Colon (tissue), 2 donors: Measurements from ENCODE around the gene DAAM1.

Source experiments
- FAIRE-seq: peaks from 2 replicates; lab custom pipeline; 2012; peaks lifted over from hg19 to GRCh38; lab: Jason Lieb, UNC
- donor health status: control.
- donor health status: control.

The DAAM1 gene

DNA sequence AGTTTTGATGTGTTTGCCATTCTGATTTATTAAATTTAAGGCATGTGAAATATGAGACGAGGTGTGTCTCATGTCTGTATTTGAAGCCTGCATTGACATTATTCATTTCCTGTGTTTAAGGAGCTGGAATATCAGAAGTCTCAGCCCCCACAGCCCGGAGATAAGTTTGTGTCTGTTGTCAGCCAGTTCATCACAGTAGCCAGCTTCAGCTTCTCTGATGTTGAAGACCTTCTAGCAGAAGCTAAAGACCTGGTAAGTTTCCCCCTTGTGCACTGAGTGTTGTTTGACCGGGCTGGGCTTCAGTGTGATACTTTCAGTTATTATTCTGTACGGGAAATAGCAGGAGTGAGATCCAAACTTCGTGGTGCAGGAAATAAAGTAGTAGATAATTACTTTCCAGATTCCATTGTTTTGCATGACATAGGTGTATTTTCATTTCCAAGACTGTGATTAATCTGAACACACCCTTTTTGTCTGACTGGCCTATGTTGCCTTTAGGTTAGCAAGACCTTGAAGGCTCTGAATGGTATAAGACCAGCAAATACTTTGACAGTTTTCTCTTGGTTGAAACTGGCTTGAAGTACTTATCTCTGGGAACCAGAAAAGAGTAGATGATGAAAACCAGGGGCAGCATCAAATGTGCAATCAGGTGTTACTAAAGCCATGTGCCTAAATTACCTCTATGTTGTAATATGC, 175.2 kb downstream of the DAAM1 start:
- no peak for FAIRE-seq

DNA sequence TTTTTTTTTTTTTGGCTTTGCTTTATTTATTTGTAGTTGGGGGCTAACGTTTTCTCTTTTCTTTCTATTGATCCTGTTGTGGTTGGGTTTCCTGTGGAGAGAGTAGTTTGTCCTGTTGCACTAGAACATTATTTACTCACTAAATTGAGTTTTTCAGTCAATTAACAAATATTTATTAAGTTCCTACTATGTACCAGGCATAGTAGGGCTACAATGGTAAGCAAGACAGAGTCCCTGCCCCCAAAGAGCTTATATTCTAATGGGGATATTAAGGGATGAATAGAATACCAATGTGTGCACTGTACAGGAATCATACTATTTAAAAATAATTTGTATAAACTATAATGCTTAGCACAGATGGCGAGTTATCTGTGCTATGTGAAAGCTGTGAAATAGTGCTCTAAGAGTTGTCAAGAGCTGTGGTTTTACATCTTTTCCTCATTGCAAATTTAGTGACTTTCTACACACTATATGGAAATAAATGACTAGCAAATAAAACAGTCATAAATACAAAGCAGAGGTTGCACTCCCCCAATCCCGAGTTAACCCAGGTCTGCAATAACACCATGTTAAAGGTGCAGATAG, 181.8 kb downstream of the DAAM1 start:
- no peak for FAIRE-seq

DNA sequence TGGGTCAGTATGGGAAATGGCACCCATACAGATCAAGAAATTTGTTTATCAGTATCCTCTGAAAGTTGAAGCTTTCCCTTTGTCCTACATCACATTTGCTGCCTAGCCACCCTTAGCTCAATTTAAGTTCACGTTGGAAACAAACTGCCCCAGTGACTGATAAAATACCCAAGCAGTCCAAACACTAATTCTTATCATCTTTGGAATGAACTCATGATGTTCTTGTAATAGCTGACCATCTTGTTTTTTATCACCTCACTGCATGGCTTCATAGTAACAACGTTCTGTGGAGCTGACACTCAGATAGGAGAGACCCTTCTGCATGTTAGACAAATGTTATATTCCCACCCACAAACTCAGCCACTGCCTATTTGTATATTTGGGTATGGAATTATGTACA, 183.3 kb downstream of the DAAM1 start:
- FAIRE-seq, result no peak

DNA sequence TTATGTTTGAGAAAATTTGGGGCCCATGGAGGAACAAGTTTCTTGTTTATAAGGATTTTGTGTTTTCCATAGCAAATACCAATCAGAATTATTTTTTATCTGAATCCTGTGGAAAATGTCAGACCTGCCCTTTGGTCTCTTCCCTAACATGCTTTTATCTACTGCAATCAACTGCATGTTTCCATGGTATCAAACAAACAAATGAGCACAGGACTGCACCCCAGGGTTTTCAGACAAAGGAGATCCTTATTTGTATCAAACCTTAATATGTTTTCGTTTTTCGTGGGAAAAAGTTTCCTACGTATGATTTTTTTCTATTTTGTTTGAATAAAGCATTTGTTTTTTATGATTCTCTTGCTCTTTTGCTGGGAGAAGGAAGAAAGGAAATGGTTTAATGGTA, 185.6 kb downstream of the DAAM1 start:
- FAIRE-seq, result no peak

DNA sequence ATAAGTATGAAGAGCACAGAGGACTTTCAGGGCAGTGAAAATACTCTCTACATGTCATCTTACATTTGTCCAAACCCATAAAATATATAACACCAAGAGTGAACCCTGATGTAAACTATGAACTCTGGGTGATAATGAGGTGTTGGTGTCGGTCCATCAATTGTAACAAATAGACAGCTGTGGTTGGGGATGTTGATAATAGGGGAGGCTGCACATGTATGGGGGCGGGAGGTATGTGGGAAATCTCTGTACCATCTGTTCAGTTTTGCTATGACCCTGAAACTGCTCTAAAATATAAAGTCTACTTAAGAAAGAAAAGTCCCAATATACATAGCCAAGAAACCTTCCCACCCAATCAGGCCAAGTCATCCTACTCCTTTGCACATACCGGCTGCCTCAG, 188.2 kb downstream of the DAAM1 start:
- no peak for FAIRE-seq

DNA sequence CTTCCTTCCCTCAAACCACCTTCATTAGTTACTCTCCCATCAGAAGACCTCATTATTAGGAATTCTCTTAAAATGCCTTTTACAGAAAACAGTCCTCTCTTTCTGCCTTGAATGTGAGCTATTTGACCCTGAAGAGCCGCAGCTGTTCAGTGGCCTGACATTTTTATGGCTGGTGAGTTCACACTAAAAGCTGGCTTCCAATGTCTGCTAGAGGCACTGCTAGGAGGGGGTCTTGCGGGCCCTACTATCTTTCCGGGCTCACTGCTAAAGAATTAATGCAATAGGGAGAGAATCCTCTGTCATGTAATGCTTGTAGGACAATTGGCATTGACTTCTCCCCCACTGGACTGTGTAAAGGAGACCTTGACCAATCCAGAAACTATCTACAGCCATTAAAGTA, 189.0 kb downstream of the DAAM1 start:
- no peak for FAIRE-seq

DNA sequence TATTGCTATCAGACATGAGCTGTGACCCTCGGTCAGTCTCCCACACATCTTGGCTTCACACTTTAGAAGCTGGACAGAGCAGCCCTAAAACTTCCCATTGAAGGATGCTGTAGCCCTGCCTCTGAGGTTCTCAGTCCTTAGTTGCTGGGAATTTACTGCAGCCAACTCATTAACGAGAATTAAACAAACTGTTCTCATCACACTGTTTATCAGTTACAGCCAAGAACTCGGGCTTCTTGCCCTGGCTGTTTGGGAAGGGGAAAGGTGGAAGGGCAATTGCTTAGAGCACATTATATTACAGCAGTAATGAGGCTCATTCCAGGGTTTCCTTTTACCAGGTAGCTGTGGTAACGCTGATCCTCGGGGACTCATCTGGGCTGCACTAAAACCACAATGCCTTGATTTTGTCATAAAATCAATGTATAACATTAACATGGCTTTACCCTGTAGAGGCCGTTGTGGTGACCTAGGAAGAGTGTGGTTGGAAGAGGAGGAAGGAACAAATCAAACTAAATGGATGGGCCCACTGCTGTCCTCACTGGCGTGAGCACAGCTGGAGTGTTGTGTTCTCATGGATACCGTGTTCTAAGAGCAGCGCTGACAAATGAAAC, 189.6 kb downstream of the DAAM1 start:
- no peak for FAIRE-seq

DNA sequence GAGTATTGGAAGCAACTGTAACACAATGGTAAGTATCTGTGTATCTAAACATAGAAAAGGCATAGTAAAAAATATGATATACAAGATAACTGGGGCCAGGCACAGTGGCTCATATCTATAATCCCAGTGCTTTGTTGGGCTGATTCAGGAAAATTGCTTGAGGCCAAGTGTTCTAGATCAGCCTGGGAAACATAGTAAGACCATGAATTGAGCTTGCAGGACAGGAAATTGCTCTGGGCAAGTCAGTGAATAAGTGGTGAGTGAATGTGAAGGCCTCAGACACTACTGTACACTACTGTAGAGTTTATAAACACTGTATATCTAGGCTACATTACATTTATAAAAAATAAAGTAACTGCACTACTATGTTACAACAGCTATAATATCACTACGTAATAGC, 201.5 kb downstream of the DAAM1 start:
- no peak for FAIRE-seq

DNA sequence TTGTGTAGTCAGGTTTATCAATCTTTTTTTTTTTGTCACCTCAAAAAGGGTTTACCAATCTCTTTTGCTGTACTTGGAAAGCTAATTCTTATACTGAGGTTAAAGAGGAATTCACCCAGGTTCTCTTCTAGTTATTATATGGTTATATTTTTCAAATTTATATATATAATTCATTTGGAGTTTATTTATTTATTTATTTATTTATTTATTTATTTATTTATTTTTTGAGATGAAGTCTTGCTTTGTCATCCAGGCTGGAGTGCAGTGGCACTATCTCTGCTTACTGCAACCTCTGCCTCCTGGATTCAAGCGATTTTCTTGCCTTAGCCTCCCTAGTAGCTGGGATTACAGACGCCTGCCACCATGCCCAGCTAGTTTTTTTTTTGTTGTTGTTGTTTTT, 202.9 kb downstream of the DAAM1 start:
- no peak for FAIRE-seq

DNA sequence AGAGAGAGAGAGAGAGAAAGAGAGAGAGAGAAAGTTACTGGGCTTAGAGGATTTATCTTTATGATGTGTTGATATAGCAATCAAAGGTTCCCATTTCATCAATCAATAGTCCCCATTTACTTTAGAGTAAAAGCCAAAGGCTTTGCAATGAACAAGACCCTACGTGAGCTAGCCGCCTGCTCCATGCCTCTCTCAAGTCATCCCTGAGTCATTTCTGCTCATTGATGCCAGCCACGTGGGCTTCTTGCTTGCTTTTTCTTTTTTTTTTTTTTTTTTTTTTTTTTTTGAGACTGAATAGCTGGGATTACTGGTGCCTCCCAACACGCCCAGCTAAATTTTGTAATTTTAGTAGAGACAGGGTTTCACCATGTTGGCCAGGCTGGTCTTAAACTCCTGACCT, 205.8 kb downstream of the DAAM1 start:
- FAIRE-seq, result no peak

DNA sequence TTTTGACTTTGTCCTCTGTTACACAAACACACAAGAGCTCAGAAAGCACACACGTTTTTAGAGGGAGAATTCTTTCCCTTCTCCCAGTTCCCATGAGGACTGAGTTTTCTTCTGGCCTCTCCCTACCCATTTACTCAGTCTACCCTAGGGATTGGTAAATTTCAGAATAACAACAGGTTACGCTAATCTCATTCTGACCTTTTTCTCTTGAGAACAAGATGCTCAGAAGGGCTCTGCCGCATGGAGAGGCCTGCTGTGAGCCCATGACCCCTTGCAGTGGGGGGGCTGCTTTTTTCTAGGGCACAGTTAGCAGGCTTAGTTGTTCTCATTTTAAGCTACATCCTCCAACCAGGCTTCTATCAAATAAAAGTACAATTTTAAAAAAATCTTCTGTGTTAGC, 207.2 kb downstream of the DAAM1 start:
- no peak for FAIRE-seq

DNA sequence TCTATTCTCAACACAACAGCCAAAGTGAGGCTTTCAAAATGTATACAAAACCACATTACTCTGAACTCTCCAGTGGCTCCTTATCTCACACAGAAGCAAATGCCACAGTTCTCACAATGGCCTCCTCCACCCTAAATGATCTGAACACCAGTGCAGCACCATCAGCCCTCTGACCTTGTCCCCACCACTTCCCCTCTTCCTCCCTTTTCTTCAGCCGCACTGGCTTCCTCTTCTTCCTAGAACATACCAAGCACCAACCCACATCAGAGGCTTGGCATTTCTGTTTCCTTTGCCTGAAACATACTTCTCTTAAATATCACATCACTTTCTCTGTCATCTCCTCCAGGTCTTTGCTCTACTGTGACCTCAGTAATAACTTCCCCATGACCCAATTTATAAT, 210.4 kb downstream of the DAAM1 start:
- no peak for FAIRE-seq

DNA sequence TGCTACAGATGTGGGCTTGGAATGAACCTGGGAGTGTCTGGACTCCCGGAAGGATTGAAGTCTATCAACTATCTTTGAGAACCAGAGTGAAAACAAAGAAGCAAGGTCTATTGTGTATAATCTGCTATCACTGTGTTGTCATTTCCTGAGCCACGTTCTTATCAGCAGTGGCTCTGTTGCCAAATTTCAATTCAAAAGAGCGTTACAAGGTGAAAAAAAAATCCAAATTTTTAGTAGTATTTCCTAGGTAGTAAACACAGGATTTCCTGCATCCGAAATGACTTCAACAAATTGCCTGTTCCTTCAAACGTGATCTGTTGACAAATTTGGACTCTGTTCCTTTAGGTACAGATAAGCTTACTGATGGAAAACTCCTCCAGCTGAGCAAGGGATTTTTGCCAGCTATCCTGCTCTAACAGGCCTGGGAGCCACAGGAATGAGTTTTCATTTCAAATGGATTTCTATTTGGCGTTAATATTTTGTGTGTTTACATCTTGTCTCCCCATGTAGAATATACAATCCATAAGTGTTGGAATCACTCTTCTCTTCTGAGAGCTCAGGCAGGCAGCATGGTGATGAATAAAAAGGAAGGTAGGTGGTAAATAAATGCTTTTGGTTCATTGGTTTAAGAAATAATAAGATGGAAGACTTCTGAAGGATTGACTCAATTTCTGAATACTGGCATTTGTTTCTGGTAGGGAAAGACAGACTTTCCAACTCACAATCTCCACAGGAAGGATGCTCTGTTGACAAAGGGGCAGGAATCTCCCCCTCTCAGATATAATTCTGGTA, 218.2 kb downstream of the DAAM1 start:
- no peak for FAIRE-seq

DNA sequence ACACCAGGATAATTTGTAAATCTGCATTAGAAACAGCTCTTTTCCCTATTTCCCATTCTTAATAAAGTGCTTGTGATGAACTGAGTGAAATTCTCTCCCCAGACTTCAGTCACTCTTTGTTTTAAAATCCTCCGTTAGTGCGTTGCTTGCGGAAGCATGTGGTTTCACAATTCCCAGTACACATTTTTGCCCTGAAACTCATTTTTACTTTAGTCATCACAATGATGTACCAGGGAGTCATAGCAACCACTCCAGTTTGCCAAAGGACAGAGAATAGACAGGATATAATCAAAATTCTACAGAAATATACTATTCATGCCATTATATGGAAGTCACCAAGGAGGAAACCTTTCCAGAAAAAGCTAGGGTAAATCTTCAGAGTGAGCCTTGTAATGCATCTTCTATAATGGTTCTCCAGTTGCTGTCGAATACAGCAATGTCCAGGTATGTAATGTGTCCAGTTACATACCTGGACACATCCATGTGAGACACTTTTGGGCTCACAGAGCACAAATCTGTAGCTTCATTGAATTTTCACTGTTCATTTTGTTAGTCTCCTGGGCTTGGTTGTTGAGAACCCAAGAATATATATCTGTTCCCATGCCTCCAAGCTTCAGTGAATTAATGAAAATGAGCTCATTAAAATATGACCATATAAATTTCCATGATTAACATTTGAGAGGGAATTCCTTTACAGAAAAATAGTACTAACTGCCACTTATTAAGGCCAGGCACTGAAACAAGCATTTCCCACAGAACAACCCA, 219.0 kb downstream of the DAAM1 start:
- no peak for FAIRE-seq

DNA sequence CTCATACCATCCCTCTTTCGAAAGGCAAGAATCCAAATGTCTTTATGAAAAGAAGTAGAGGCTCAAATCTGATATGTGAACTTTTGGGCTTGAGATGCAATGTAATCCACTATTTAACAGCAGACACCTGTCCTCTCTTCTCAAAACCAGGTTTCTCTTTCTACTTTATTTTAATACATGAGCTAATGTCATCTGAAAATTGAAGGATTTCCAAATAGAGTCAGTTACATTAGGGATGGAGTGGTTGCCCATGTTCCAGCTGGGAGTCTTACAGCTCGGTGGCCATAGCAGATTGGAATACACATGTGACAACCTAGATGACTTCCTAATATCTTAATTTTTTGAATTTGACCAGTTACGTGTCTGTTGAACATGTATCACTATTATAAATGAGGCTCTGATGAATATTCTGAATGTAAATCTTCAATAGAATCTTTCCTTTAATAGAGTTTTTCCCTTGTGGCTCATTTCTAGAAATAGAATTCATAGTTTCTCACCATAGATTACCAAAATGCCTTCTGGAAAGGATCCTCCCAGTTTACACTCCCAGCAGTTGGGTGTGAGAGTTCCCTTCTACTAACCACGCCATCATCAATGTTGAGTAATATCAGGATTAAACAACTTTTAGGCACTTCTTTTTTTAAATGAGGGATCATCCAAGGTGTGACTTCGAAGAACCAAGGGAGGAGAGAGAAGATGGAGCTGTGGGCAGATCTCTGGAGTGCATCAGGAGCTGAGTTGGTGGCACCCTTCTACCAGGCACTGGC, 227.6 kb downstream of the DAAM1 start:
- FAIRE-seq, result no peak

DNA sequence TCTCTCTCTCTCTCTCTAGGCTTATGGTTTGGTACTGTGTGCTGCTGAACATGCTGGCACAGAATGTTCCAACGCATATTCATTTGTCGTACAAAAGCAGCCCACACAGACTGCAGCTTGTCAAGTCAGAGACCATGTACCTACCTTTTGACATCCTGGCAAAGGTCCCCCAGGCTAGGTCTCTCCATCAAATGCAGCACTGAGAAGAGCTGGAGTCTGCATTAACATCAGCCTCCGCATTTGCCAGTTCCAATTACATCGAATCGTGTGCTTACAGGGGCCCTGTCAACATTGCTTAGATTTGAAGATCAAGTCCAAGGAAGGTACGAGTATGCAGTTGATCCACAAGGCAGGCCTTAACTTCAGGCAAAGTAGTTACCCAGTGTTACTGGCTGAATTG, 228.8 kb downstream of the DAAM1 start:
- FAIRE-seq, result no peak

DNA sequence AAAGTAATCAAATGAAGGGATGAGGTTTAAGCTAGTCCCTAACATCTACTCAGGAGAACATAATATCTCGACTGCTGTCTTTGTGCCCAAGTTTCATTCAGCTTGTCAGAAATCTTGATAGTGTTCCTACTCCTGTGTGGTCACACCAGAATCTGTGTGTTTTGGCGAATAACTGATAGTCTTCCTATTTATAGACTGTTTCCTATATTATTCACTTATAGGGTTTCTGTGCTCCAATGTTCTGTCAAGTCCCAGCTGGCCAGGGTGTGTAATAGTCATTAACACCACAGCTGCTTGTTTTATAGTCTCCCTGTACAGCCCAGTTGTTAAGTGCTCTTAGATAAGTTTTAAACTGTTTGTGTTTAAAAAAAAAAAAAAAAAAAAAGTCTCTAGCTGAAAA, 230.8 kb downstream of the DAAM1 start:
- FAIRE-seq, result no peak
